HepG2 (cell line): ENCODE measurements around the gene NUP93. TPM values are rescaled to one million over a fixed set of nuclear protein-coding genes. Genes with fewer than 3 reads are reported as not detected.

ENCODE experiments used
- CCAR2 ChIP-seq: fragments of 200-400 bp; formaldehyde crosslinking; optimal IDR thresholded peaks from 2 replicates; pipeline ENCODE3; 2018; ENCODE audit warnings: low read depth, mild to moderate bottlenecking, low read length, moderate library complexity
- FOXP1 ChIP-seq, 2 experiments: fragments of 450-650 bp in 1 of 2; IDR thresholded peaks; 2 replicates each; pipeline ENCODE4 v1.6.1; 2017 to 2018; ENCODE audit warnings: antibody characterized with exemption in 1 of 2
- HMG20A ChIP-seq: IDR thresholded peaks from 2 replicates; pipeline ENCODE4 v1.6.1; 2016; ENCODE audit warnings: borderline replicate concordance
- PHF20 ChIP-seq: sonication (generic); formaldehyde crosslinking; IDR thresholded peaks from 2 replicates; pipeline ENCODE4 v1.5.0; 2020; ENCODE audit warnings: mild to moderate bottlenecking, missing genetic modification reagents
- PTBP1 ChIP-seq: fragments of 200-400 bp; formaldehyde crosslinking; IDR thresholded peaks from 2 replicates; pipeline ENCODE4 v1.6.1; 2018; ENCODE audit warnings: low read length, low read depth; ENCODE audit not compliant: poor library complexity, severe bottlenecking
- REXO4 ChIP-seq: sonication (generic); formaldehyde crosslinking; IDR thresholded peaks from 2 replicates; pipeline ENCODE4 v1.8.0; 2022; ENCODE audit warnings: missing genetic modification reagents, mild to moderate bottlenecking, borderline replicate concordance
- ZEB1 ChIP-seq: IDR thresholded peaks from 2 replicates; pipeline ENCODE4 v1.6.1; 2012; ENCODE audit warnings: mild to moderate bottlenecking, low read depth, inconsistent platforms; ENCODE audit not compliant: insufficient replicate concordance
- polyA plus RNA-seq, 8 experiments: library from polyadenylated mRNA; depleted of rRNA in 3 of 8; stranded (reverse) in 7 of 8; unstranded in 1 of 8; fragments of >200 nt; fragmentation: Illumina TruSeq in 4 of 8; extraction: Trizol in 4 of 8; gene quantifications; 2 replicates each; pipeline versions ENCODE4 v1.2.1 to v1.2.3, GENCODE V29; 2011 to 2016; ENCODE audit warnings: low read depth in 4 of 8, missing spikeins in 1 of 8, mixed read lengths in 1 of 8; ENCODE audit not compliant: insufficient read depth in 1 of 8
- total RNA-seq, 5 experiments: library from RNA; depleted of rRNA; stranded (reverse); fragments of >200 nt; fragmentation: Illumina TruSeq; extraction: Trizol; gene quantifications; 2 replicates each; pipeline ENCODE4 v1.2.3, GENCODE V29; 2016; ENCODE audit warnings: low read depth in 1 of 5
- TF ChIP-seq, protein P1 (sequence below): sonication (generic); formaldehyde crosslinking; IDR thresholded peaks from one replicate; pipeline ENCODE4 v1.5.1; 2020; ENCODE audit warnings: mild to moderate bottlenecking, missing genetic modification reagents; ENCODE audit errors: not compliant biosample characterization
- TF ChIP-seq, protein P2 (sequence below): sonication (generic); formaldehyde crosslinking; IDR thresholded peaks from 2 replicates; pipeline ENCODE4 v1.8.1; 2023; ENCODE audit warnings: mild to moderate bottlenecking, inconsistent platforms, moderate library complexity, missing genetic modification reagents, borderline replicate concordance
- TF ChIP-seq, protein P3 (sequence below): IDR thresholded peaks from 2 replicates; pipeline ENCODE4 v1.6.1; 2012; ENCODE audit warnings: inconsistent platforms
- TF ChIP-seq, protein P4 (sequence below): sonication (generic); formaldehyde crosslinking; IDR thresholded peaks from 2 replicates; pipeline ENCODE4 v1.4.0; 2020; ENCODE audit warnings: missing genetic modification reagents, borderline replicate concordance

Gene NUP93
- total and polyA plus RNA-seq, 2 of the 13 experiments (the other 11 are each of a cell fraction or from before 2014, with no cell fraction given) = 58.5 to 140 TPM

DNA sequence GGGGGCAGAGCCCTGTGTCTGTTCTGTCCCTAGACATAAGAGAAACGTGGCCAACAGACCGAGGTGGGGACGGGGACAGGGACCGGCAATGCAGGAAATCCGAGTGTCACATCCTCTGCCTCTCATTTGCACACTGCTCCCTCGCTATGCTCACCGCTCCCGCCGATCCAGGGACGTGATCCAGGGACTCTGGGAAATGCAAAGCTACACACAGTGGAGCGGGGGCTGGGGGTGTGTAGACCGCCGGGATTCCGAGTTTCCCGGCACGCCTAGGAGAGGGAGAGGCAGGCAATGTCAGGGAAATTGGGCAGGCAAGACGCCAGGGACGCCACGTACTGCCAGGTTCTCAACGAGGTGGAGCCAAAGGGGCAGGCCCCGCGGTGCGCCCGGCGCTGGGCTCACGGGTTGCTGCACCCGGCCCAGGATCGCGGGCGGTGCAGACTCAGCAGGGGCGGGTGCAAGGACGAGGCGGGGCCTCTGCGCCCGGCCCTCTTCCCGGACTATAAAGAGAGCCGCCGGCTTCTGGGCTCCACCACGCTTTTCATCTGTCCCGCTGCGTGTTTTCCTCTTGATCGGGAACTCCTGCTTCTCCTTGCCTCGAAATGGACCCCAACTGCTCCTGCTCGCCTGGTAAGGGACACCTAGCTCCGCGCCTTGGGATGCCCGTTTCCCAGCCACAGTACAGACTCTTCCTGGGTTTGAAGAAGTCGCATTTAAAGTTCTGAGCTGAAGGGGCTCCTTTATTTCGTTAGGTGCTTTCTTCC, 47.8 kb upstream of the NUP93 start, which contains the start of gene MT1X (continued):
- TF ChIP-seq, protein P1, sequence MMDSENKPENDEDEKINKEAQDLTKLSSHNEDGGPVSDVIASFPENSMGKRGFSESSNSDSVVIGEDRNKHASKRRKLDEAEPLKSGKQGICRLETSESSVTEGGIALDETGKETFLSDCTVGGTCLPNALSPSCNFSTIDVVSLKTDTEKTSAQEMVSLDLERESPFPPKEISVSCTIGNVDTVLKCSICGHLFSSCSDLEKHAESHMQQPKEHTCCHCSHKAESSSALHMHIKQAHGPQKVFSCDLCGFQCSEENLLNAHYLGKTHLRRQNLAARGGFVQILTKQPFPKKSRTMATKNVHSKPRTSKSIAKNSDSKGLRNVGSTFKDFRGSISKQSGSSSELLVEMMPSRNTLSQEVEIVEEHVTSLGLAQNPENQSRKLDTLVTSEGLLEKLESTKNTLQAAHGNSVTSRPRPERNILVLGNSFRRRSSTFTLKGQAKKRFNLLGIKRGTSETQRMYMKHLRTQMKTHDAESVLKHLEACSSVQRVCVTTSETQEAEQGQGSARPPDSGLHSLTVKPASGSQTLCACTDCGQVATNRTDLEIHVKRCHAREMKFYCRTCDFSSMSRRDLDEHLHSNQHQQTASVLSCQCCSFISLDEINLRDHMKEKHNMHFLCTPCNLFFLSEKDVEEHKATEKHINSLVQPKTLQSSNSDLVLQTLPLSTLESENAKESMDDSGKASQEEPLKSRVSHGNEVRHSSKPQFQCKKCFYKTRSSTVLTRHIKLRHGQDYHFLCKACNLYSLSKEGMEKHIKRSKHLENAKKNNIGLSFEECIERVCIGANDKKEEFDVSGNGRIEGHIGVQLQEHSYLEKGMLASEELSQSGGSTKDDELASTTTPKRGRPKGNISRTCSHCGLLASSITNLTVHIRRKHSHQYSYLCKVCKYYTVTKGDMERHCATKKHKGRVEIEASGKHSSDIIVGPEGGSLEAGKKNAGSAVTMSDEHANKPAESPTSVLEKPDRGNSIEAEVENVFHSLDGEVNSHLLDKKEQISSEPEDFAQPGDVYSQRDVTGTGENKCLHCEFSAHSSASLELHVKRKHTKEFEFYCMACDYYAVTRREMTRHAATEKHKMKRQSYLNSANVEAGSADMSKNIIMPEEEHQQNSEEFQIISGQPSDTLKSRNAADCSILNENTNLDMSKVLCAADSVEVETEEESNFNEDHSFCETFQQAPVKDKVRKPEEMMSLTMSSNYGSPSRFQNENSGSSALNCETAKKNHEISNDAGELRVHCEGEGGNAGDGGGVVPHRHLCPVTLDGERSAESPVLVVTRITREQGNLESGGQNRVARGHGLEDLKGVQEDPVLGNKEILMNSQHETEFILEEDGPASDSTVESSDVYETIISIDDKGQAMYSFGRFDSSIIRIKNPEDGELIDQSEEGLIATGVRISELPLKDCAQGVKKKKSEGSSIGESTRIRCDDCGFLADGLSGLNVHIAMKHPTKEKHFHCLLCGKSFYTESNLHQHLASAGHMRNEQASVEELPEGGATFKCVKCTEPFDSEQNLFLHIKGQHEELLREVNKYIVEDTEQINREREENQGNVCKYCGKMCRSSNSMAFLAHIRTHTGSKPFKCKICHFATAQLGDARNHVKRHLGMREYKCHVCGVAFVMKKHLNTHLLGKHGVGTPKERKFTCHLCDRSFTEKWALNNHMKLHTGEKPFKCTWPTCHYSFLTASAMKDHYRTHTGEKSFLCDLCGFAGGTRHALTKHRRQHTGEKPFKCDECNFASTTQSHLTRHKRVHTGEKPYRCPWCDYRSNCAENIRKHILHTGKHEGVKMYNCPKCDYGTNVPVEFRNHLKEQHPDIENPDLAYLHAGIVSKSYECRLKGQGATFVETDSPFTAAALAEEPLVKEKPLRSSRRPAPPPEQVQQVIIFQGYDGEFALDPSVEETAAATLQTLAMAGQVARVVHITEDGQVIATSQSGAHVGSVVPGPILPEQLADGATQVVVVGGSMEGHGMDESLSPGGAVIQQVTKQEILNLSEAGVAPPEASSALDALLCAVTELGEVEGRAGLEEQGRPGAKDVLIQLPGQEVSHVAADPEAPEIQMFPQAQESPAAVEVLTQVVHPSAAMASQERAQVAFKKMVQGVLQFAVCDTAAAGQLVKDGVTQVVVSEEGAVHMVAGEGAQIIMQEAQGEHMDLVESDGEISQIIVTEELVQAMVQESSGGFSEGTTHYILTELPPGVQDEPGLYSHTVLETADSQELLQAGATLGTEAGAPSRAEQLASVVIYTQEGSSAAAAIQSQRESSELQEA (CRISPR knock-in tag) = no peak
- peak; percentile 33; the same call in 1 of the 2 replicates for TF ChIP-seq HMG20A (CRISPR knock-in tag)
- TF ChIP-seq PTBP1 = peak; percentile 94
- TF ChIP-seq FOXP1 (IDR thresholded peaks at IDR 0.05) = no peak
- TF ChIP-seq FOXP1 (CRISPR knock-in tag; IDR thresholded peaks at IDR 0.05) = no peak
- TF ChIP-seq, protein P2, sequence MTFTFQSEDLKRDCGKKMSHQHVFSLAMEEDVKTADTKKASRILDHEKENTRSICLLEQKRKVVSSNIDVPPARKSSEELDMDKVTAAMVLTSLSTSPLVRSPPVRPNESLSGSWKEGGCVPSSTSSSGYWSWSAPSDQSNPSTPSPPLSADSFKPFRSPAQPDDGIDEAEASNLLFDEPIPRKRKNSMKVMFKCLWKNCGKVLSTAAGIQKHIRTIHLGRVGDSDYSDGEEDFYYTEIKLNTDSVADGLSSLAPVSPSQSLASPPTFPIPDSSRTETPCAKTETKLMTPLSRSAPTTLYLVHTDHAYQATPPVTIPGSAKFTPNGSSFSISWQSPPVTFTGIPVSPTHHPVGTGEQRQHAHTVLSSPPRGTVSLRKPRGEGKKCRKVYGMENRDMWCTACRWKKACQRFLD (CRISPR knock-in tag) = peak; percentile 88; the same call in 1 of the 2 replicates
- no peak for TF ChIP-seq CCAR2
- TF ChIP-seq, protein P3, sequence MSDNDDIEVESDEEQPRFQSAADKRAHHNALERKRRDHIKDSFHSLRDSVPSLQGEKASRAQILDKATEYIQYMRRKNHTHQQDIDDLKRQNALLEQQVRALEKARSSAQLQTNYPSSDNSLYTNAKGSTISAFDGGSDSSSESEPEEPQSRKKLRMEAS = peak; percentile 65
- no peak for TF ChIP-seq REXO4 (CRISPR knock-in tag)
- TF ChIP-seq, protein P4, sequence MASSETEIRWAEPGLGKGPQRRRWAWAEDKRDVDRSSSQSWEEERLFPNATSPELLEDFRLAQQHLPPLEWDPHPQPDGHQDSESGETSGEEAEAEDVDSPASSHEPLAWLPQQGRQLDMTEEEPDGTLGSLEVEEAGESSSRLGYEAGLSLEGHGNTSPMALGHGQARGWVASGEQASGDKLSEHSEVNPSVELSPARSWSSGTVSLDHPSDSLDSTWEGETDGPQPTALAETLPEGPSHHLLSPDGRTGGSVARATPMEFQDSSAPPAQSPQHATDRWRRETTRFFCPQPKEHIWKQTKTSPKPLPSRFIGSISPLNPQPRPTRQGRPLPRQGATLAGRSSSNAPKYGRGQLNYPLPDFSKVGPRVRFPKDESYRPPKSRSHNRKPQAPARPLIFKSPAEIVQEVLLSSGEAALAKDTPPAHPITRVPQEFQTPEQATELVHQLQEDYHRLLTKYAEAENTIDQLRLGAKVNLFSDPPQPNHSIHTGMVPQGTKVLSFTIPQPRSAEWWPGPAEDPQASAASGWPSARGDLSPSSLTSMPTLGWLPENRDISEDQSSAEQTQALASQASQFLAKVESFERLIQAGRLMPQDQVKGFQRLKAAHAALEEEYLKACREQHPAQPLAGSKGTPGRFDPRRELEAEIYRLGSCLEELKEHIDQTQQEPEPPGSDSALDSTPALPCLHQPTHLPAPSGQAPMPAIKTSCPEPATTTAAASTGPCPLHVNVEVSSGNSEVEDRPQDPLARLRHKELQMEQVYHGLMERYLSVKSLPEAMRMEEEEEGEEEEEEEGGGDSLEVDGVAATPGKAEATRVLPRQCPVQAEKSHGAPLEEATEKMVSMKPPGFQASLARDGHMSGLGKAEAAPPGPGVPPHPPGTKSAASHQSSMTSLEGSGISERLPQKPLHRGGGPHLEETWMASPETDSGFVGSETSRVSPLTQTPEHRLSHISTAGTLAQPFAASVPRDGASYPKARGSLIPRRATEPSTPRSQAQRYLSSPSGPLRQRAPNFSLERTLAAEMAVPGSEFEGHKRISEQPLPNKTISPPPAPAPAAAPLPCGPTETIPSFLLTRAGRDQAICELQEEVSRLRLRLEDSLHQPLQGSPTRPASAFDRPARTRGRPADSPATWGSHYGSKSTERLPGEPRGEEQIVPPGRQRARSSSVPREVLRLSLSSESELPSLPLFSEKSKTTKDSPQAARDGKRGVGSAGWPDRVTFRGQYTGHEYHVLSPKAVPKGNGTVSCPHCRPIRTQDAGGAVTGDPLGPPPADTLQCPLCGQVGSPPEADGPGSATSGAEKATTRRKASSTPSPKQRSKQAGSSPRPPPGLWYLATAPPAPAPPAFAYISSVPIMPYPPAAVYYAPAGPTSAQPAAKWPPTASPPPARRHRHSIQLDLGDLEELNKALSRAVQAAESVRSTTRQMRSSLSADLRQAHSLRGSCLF (CRISPR knock-in tag) = no peak
- no peak for TF ChIP-seq ZEB1
- 0 out of 2 replicates have a peak, but pooled peaks have one; percentile 66 for TF ChIP-seq PHF20 (CRISPR knock-in tag)
